ENCODE data around the gene ILDR1. TPM values are rescaled to one million over a fixed set of nuclear protein-coding genes. Genes with fewer than 3 reads are reported as not detected.
A peak's percentile ranks its signal among the peaks of the same experiment; 100 is the strongest.
"Not testable (repeated sequence)": the region's sequence is repeated elsewhere in the genome, so short reads cannot be mapped to it uniquely, and the experiment has no call there.

ILDR1 gene
- total RNA-seq = 2.7 and 2.8 TPM in 2 replicates

GRCh38 chr3:122021811-122022401, at the start of gene ILDR1:
Gene ILDR1, minus strand, starts transcription at chr3:122022247. Its CDS starts 170 bp downstream, at chr3:122022077.
- DNase-seq (ENCODE audit: low read depth) = no peak

GRCh38 chr3:122067588-122068240, 45.7 kb upstream of the ILDR1 start:
- DNase-seq (ENCODE audit: low read depth) = no peak

- DNase-seq (ENCODE audit: low read depth) = no peak
Observed at GRCh38 chr3:122067214-122067550, 45.1 kb upstream of the ILDR1 start.

GRCh38 chr3:122066331-122067213, 44.5 kb upstream of the ILDR1 start:
- DNase-seq (ENCODE audit: low read depth) = no peak

GRCh38 chr3:122064326-122064725, 42.3 kb upstream of the ILDR1 start:
- no peak for DNase-seq (ENCODE audit: low read depth)

GRCh38 chr3:122063908-122064307, 41.9 kb upstream of the ILDR1 start:
- DNase-seq (ENCODE audit: low read depth) = no peak

GRCh38 chr3:122060040-122060698, 38.1 kb upstream of the ILDR1 start:
- no peak for DNase-seq (ENCODE audit: low read depth)

GRCh38 chr3:122058294-122058693, 36.2 kb upstream of the ILDR1 start:
- DNase-seq (ENCODE audit: low read depth) = peak; percentile 30

- no peak for DNase-seq (ENCODE audit: low read depth)
Observed at GRCh38 chr3:122057671-122058070, 35.6 kb upstream of the ILDR1 start.

GRCh38 chr3:122055215-122055614, 33.2 kb upstream of the ILDR1 start, which contains the start of gene CD86:
Gene CD86, plus strand, starts transcription at chr3:122055362. Its CDS starts 128 bp downstream, at chr3:122055490.
- DNase-seq (ENCODE audit: low read depth) = no peak

GRCh38 chr3:122052968-122053367, 30.9 kb upstream of the ILDR1 start:
- no peak for DNase-seq (ENCODE audit: low read depth)

- not testable (repeated sequence) for DNase-seq (ENCODE audit: low read depth)
Observed at GRCh38 chr3:122047773-122048172, 25.7 kb upstream of the ILDR1 start.

GRCh38 chr3:122047296-122047695, 25.2 kb upstream of the ILDR1 start:
- DNase-seq (ENCODE audit: low read depth) = not testable (repeated sequence)

- peak; percentile 72 for DNase-seq (ENCODE audit: low read depth)
Observed at GRCh38 chr3:122033023-122033422, 11.0 kb upstream of the ILDR1 start.

- no peak for DNase-seq (ENCODE audit: low read depth)
Observed at GRCh38 chr3:122032531-122032930, 10.5 kb upstream of the ILDR1 start.

GRCh38 chr3:122031123-122031468, 9.0 kb upstream of the ILDR1 start:
- no peak for DNase-seq (ENCODE audit: low read depth)

GRCh38 chr3:122030381-122031122, 8.5 kb upstream of the ILDR1 start:
- peak; percentile 42 for DNase-seq (ENCODE audit: low read depth)

- DNase-seq (ENCODE audit: low read depth) = no peak
Observed at GRCh38 chr3:122025296-122025695, 3.2 kb upstream of the ILDR1 start.

- DNase-seq (ENCODE audit: low read depth) = no peak
Observed at GRCh38 chr3:122024800-122025199, 2.8 kb upstream of the ILDR1 start.

- no peak for DNase-seq (ENCODE audit: low read depth)
Observed at GRCh38 chr3:122023335-122023910, 1.4 kb upstream of the ILDR1 start.

GRCh38 chr3:122021037-122021436, 1.0 kb downstream of the ILDR1 start:
- no peak for DNase-seq (ENCODE audit: low read depth)

All from renal cortical epithelial cell (primary cell).